ENCODE results near the gene GALNT10.

- TF ChIP-seq CTCF (IDR thresholded peaks at IDR 0.05) (no peak), ZFX (IDR thresholded peaks at IDR 0.05; ENCODE audit: borderline replicate concordance) (no peak)
Observed at GRCh38 chr5:154411338-154411737, 220.8 kb downstream of the GALNT10 start.
